Measurements from ENCODE around the gene TMEM178B.

Gene TMEM178B

DNA sequence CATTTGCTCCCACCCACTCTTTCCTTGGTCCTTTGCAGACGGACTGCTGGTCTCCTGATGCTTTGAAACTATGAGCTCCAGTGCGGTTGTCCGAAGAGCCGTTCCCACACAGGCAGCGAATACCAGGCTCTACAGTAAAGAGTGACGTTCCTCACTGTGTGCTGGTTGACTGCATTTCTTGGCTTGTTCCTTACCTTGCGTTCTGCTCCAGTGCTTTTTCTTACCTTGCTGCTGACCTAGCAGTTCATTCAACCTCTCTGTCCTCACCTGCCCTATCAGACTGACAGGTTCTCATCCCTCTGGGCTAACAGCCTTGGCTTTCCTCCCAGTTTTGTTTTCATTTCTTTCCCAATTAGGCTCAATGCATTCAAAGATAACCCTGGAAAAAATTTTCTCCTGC is 214.8 kb downstream of the TMEM178B start:
- H3K27ac ChIP-seq: no peak overlapping the region
- H3K4me3 ChIP-seq: no peak overlapping the region

DNA sequence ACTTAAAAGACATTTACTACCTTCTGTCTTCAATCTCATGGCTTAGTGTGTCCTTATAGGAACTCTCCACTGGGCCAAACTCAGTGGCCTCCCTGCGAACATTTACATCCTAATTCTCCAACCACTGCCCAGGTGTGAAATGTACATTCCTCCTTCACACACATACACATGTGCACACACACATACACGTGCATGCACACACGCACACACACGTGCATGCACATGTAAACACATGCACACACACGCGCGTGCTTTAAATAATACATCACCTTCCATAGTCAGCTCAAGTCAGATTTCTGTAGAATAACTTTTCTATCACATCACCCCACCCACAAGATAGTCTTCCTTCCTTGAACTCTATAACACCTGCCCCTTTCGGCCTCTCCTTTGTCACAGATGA is 216.5 kb downstream of the TMEM178B start:
- no peak overlapping the region for H3K4me3 ChIP-seq
- no peak overlapping the region for H3K27ac ChIP-seq

DNA sequence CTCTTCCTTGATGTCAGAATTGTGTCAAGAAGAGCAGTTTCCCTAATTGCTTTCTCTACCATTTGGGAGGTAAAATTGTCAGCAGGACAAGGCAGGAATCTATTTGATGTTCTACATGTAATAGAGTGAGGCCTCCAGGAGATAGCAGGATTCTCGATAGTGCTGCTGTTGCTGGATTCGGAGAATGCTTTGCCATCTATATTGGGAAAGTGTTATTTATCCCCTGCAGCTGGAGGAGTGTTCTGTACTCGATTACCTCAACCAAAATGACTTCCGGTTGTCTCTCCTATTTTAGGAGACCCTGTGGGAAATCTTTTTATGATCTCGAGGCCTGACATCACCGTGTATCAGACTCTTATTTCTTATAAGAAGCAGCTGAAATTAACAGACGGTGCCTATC is 217.1 kb downstream of the TMEM178B start:
- Histone ChIP-seq H3K27ac (no peak overlapping the region), H3K4me3 (no peak overlapping the region)

DNA sequence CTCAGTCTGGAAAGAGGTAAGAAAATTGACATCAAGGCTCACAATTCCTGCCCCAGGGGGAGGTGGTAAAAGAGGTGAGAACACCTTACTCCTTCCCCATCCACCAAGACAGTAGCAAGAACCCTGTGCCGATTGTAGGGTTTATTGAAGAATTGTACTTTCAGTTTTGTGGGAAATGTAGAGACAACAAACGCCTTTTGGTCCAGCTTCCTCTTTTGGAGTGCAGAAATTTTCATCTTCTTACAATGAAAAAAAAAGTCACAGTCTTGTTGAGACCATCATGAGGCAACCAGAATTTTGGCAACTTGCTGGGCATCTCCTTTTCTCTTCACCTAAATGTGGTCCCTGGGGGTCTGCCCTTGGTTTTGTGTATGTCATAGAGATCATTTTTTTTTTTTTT is 217.7 kb downstream of the TMEM178B start:
- Histone ChIP-seq H3K4me3 (no peak overlapping the region), H3K27ac (no peak overlapping the region)

DNA sequence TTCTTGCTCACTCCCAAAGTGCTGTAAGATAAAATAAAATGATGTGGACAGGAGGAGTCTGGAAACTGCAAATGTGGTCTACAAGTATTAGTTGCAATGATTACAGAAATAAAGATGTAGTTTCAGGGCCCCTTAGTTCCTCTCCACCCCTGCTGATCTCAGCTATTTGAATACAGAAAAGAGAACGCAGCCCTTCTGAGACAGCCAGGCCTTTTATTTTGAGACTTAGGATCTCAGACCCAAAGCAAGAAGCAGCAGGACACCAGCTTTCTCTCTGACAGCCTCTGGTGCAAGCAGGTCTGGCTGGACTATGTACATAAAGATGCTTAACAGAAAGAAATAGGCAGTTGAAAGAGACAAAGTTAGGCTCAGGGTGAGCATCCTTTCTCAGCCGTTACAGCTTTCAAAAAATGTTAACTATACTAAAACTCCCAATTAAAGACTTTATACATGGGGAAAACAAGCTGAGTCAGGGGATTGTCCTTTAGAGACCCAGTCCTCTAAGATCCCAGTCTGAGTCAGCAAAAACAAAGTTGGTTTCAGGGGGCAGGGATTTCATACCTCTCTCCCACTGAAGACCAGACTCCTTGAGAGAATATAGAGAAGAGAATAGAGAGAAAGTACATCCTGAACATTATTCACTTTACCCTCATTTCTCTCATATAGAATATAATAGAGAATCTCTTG is 220.4 kb downstream of the TMEM178B start:
- no peak overlapping the region for H3K27ac ChIP-seq
- no peak overlapping the region for H3K4me3 ChIP-seq

DNA sequence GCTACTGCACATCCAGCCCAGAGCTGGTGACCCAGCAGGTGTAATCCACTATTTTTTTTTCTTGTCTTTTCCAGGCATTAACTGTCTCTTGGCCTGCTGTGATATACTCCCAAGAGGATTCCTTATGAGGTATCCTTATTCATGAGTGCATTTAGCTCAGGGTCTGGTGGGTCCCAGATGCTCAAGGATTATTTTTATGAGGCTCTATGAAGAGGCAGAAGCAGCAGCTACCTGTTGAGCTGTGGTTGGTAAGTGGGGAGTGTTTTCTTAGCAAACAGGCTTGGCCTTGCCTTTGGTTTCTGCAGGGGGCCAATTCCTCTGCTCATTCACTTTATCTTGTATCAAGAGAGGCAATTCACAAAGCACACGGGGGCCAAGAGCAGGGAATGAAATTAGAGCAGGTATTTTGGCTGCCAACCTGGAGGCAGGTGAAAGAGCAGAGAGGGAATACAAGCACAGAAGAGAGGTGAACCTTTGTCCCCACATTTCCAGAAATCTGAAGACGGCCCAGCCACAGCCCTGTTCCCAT is 221.6 kb downstream of the TMEM178B start:
- H3K4me3 ChIP-seq: no peak overlapping the region
- no peak overlapping the region for H3K27ac ChIP-seq

DNA sequence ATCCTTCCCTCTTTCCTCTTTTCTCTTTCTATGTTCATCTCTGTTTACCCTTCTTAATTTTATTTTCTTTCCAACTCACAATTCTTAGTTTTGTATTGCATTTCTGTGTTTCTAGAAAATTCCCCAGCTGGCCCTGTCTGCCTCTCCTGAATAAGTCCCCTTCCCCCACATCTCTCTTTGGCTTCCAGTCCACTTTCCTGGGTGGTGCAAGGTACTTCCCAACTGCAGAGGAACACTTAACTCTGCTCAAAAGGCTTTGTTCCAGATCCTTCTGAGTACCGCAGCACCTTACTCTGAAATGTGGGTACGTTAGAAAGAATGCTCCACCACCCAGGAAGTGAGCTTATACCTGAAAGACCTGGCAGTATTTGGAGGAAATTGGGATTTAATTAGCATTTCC is 227.0 kb downstream of the TMEM178B start:
- Histone ChIP-seq H3K27ac (no peak overlapping the region), H3K4me3 (no peak overlapping the region)

DNA sequence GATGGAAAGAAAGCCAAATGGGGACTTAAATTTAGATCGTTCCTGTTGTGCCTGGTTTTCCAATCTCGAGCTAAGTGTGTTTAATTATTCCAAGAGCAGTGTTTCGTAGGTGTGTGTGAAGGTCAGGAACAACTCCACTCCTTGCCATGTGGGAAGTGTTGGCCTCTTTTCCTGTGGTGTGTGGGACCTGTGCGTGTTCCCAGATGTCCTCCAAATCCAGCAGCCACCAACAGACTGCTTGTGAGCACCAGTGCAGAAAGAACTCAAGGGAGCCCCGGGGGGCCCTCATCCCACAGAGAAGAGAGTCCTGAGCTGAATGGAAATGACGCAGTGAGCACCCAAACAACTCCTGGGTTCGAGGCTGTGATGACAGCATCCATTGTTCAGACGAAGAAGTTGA is 227.7 kb downstream of the TMEM178B start:
- Histone ChIP-seq H3K4me3 (no peak overlapping the region), H3K27ac (no peak overlapping the region)

DNA sequence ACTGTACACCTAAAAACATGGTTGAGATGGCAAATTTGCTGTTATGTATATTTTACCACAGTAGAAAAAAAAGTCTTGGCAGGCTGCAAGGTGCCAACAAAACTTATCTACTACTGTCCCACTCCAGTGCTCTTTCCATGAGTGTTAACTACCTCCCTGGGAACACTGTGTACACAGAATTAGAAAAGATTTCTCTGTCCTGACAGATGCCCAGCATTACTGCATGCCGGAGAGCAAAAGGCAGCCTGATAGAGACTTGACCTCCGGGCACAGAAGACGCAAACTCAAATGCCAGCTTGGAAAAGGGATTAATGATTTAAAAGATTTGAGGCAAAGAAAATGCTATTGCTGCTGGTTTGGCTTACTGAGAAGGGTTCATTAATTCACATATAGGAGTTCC is 228.8 kb downstream of the TMEM178B start:
- no peak overlapping the region for H3K27ac ChIP-seq
- no peak overlapping the region for H3K4me3 ChIP-seq

DNA sequence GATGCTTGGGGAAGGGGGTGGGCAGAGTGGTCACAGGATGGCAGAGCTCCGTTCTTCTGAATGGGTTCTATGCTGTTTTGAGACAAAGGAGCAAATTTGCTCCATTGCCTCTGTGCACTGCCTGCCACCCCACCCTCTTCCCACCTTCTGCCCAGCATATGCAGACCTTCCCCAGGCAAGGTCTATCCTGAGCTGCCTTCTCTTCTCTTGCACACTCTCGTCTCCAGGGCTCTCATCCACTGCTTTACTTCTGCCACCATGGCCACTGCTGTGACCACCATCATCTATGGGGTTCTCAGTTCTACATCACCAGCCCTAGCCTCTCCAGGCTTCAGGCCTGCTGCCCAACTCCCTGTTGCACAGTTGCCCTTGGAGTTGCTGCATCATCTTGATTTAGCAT is 230.4 kb downstream of the TMEM178B start:
- Histone ChIP-seq H3K4me3 (no peak overlapping the region), H3K27ac (no peak overlapping the region)

DNA sequence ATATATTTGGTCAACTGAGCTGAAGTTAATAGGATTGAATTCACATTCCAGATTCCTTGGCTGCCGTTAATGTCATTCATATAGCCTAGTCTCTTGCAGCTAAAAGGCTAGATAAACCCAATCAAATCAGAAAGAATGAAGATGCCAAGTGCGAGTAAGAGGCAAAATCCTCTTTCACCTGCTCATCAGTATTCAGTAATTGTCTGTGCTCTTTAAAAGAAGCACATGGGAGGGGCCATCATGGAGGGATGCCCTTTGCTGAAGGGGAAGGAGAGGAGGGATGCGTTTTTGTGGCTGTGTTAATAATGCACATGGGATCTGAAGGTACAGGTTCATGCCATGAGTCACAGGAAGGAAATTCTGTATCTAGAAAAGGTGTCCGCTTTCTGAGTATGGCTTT is 232.2 kb downstream of the TMEM178B start:
- H3K4me3 ChIP-seq: no peak overlapping the region

DNA sequence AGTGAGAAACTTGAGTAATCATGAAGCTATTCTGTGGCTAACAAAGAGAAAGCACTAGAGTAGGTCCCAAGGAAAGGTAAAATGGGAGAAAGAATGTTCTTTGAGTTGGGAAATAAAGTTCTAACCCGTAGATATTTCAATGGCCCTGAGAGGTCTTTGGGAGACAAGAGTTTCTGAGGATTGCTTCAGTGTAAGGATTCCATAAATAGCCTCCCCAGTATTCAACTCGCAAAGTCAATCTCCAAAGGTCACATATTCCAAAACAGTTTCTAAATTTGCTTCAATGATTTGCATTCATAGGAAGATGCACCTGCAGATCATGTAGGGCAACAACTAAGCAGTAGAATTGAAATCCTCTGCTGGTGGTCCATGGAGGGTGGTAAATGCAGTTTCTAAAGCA is 238.5 kb downstream of the TMEM178B start:
- H3K4me3 ChIP-seq: no peak overlapping the region
- no peak overlapping the region for H3K27ac ChIP-seq

More for the DNA sequence above, 232.2 kb downstream of the TMEM178B start:
- no peak overlapping the region for H3K27ac ChIP-seq

DNA sequence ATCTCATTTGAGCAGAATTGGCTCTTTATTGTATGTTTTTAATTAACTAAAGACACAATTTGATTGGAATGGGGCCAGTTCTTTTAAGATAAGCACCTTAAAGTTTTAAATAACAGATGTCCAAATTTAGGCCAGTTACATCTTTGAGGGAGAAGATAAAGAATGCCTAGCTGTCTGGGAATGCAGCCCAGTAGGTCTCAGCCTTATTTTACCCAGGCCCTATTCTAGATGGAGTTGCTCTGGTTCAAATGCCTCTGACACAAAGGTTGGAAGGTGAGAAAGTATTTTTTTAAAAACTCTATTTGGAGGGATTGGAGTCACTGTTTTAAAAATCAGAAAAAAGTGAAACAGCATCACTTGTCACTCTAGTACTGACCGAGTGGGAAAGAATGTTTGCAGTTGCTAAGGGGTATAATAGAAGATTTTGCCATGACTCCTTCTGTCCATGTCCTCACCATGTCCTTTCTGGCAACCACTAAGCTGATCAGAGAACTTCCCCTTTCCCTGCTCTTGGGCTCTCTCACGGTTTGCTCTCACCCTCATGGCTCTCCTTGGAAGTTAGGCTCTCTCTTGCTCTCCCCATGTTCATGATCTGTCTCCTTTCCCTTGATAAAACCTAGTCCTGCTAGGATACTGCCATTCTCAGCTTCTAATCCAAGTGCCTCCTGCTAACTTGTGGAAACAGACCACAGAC is 239.1 kb downstream of the TMEM178B start:
- Histone ChIP-seq H3K4me3 (no peak overlapping the region), H3K27ac (no peak overlapping the region)

DNA sequence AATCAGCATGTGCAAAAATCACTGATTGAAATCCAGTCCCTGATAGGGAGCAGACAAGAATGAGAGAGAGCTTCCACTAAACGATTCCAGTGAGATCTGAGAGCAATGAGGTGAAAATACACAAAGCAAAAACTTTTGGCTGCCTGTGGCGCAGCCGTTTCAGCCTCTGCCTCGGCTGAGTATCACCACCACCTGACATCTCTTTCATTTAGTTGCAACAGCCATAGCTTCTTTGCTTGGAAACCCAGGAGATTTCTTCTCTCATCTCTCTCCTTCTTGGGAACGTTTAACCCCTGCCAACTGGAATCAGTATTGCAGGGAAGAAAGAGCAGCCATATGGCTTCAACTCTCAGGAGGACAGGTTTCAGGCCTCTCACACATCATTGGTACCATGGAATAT is 240.0 kb downstream of the TMEM178B start:
- Histone ChIP-seq H3K27ac (no peak overlapping the region), H3K4me3 (no peak overlapping the region)

DNA sequence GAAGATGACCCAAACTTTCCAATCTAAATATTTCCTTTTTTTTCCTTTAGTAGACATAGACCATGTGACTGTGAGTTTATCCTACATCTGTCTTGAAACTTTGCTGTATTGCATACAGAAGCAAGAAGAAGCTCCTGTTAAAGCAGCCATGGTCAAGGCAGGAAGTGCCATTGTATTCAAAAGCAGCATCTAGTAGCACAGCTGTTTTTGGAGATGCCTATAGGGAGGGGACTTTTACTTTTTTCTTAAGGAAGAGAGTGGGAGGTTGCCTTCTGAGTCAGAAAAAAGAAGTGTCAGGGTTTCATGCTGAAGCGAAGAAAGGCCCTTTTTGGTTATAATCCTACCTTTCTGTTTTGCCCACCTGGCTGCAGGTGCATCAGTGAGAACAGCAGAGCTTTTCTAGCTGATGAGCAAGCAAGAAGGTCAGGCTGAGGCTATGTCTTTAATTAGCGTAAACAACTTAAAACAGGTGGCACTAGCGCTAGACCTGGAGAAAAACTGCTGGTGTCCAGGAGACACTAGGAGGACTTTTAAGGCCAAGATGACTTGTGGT is 243.2 kb downstream of the TMEM178B start:
- no peak overlapping the region for H3K27ac ChIP-seq
- no peak overlapping the region for H3K4me3 ChIP-seq

DNA sequence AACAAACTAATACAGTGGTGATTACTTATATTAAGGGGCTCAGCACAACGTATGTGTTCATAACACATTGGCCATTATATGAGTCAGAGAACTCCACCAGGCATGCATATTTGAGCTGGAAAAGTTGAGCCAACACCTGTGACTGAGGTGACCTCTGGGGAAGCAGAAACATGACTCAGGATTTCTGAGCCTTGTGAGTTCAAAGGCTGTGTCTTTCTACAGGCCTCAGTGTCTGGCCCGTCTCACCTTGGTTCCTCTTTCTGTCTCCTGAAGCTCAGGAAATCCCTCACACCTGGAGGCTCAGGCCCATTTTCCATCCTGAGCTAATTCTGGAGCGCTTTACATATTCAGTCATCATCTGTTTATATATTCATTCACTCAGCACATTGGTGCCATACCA is 246.4 kb downstream of the TMEM178B start:
- Histone ChIP-seq H3K27ac (no peak overlapping the region), H3K4me3 (no peak overlapping the region)

DNA sequence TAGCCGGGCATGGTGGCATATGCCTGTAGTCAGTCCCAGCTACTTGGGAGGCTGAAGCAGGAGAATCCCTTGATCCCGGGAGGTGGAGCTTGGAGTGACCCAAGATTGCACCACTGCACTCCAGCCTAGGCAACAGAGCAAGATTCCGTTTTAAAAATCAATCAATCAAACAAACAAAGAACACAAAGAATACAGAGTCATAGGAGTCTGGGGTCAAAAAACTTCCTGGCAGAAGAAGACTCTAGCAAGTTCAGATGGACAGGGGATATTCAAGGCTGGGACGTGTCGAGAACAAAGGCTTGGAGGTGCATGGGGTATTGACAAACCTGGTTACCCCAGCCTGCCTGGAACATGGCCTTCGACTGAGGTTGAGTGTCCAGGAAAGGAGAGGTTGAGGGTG is 248.5 kb downstream of the TMEM178B start:
- Histone ChIP-seq H3K4me3 (no peak overlapping the region), H3K27ac (no peak overlapping the region)

DNA sequence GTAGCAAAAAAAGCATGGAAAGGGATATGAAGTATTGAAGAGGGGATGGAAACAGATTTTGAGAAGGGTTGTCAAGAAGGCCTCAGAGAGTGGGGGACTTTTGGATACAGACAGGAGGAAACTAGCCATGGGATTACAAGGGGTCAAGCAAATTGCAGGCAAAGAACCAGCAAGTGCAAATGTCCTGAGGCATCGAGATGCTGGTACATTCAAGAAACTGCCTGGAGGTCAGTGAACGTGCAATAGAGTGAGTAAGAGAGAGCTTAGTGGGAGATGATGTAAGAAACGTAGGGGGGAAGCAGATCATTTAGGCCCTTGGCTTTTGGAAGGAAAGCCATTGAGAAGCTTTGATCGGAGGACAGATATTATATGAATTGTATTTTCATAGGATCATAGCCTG is 250.0 kb downstream of the TMEM178B start:
- Histone ChIP-seq H3K4me3 (no peak overlapping the region), H3K27ac (no peak overlapping the region)

DNA sequence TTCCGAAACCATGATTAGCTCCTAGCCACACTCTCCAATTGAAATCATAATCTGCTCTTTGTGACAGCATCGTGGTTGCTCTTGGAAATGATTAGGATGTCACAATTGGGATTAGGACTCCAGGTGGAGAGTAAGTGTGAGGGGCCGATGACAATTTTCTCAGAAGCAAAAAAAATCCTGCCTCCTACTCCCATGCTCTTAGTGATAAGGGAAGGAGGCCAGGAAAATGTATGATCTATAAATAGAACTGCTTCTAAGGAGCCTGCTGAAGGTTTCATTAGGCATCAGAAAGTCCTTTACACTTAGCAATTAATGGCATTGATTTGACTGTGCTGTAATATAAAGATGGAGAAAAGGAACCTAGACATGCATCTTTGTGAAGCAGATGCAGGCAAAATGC is 251.0 kb downstream of the TMEM178B start:
- Histone ChIP-seq H3K27ac (no peak overlapping the region), H3K4me3 (no peak overlapping the region)

DNA sequence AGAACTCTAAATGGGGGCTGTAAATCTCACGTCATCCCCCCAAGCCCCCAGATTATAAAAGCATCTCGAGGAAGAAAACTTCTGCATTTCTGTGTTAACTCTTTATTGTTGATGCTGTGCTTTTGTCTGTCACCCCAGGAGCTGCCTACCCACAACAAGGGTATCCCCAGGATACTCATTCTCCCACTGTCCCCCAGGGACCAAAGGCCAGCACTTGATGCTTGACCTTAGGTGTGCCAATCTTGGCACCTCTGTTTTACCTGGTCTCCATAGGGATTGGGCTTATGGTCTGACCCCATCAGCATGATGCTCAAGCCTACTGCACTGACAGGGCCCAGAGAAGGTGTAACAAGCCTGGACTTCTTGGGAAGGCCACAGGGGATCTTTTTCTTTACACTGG is 251.4 kb downstream of the TMEM178B start:
- H3K27ac ChIP-seq: no peak overlapping the region
- no peak overlapping the region for H3K4me3 ChIP-seq

DNA sequence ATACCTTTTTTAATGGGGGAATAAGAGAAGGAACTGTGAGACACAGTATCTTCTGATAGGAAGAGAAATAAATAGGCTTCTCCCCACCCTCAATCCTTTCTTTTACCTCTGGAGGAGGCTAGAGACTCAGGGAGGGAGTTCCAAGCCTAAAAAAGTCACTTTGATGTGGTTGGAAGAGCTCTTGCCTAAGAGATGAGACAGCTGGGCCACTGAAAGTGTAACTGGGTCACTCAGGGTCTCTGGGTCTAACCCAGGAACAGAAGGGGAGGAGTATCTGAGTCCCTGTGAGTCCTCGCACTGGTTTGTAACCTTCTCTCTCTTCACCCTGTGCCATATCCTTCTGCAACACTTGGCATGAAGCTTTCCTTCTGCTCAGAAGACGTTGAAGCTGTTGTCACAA is 254.4 kb downstream of the TMEM178B start:
- Histone ChIP-seq H3K4me3 (no peak overlapping the region), H3K27ac (no peak overlapping the region)

Measured in skin epidermis (tissue), 12 donors.